HepG2 (cell line): ENCODE results near the gene ATXN7L2. TPM values are rescaled to one million over a fixed set of nuclear protein-coding genes. Genes with fewer than 3 reads are reported as not detected.
A peak's percentile ranks its signal among the peaks of the same experiment; 100 is the strongest.

ENCODE experiments used
- ATAC-seq: fragments of 200-7000 bp; cut with Tn5 transposase; 3 replicates; pipeline ENCODE4 v1.9.1; 2020; ENCODE audit warnings: mild to moderate bottlenecking, moderate library complexity
- BruUV-seq: library from RNA; stranded (reverse); fragments of 400-500 nt; replicated peaks from 2 replicates; lab custom pipeline; 2021; lab: Mats Ljungman, UMichigan
- CTCF ChIA-PET: fragments of 300-600 bp; formaldehyde crosslinking; extraction: SDS; loops from one replicate; lab custom pipeline; 2021; ENCODE audit warnings: low total read pairs, inconsistent platforms, low intra/inter-chr PET ratio; lab: Yijun Ruan, JAX
- POLR2A ChIA-PET: fragments of 350-600 bp; sonication (Branson Sonifier 250); formaldehyde crosslinking; loops from one replicate; lab custom pipeline; 2020; ENCODE audit warnings: antibody characterized with exemption, inconsistent platforms; lab: Yijun Ruan, JAX
- DNase-seq: peaks from one replicate; pipeline ENCODE4 v3.0.0-alpha.2; 2015; ENCODE audit warnings: low spot score
- FAIRE-seq: peaks from 3 replicates; lab custom pipeline; 2011; peaks lifted over from hg19 to GRCh38; lab: Jason Lieb, UNC
- H2AFZ ChIP-seq: one replicate; pipeline ENCODE4 v1.6.1; 2011; ENCODE audit warnings: low read length, inconsistent platforms
- H3K27ac ChIP-seq: fragments of 300-600 bp; 3 replicates; pipeline ENCODE4 v1.8.0; 2011; ENCODE audit warnings: mixed run types, mild to moderate bottlenecking, mixed read lengths, low read length, inconsistent platforms; ENCODE audit not compliant: insufficient read depth; ENCODE audit errors: extremely low read length
- H3K27me3 ChIP-seq, 2 experiments: fragments of 200-600 bp in 1 of 2; 2 replicates in 1 of 2; 3 replicates in 1 of 2; pipeline versions ENCODE4 v1.6.0 to v1.8.0; 2011; ENCODE audit warnings: low read length in 2 of 2, mild to moderate bottlenecking in 2 of 2, moderate library complexity in 2 of 2, inconsistent platforms in 1 of 2; ENCODE audit not compliant: insufficient read depth in 2 of 2, control insufficient read depth in 1 of 2
- H3K36me3 ChIP-seq, 2 experiments: fragments of 200-600 bp in 1 of 2; replicated peaks in 1 of 2; 2 replicates in 1 of 2; 3 replicates in 1 of 2; pipeline versions ENCODE4 v1.5.1 to v1.8.0; 2011; ENCODE audit warnings: low read length in 2 of 2, inconsistent platforms in 1 of 2; ENCODE audit not compliant: insufficient read depth in 2 of 2, control insufficient read depth in 1 of 2
- H3K4me1 ChIP-seq: 2 replicates; pipeline ENCODE4 v1.5.1; 2012; ENCODE audit warnings: low read length, inconsistent platforms; ENCODE audit not compliant: insufficient read depth
- H3K4me2 ChIP-seq: 2 replicates; pipeline ENCODE4 v1.6.0; 2011; ENCODE audit warnings: low read depth, low read length, inconsistent platforms
- H3K4me3 ChIP-seq, 3 experiments: fragments of 200-600 bp in 1 of 3; sonication (generic), shearing (Covaris generic) in 1 of 3; replicated peaks in 1 of 3; 2 replicates each; pipeline ENCODE4 v1.5.1; 2011 to 2016; ENCODE audit warnings: low read length in 3 of 3, inconsistent platforms in 2 of 3, low read depth in 2 of 3, mild to moderate bottlenecking in 2 of 3, control low read depth in 1 of 3, mixed read lengths in 1 of 3; ENCODE audit not compliant: insufficient read depth in 1 of 3
- H3K79me2 ChIP-seq: one replicate; pipeline ENCODE4 v1.6.1; 2011; ENCODE audit warnings: low read length, inconsistent platforms; ENCODE audit not compliant: insufficient read depth
- H3K9ac ChIP-seq: 2 replicates; pipeline ENCODE4 v1.6.0; 2011; ENCODE audit warnings: mild to moderate bottlenecking, low read depth, low read length, inconsistent platforms; ENCODE audit not compliant: insufficient read depth
- H3K9me3 ChIP-seq: 2 replicates; pipeline ENCODE4 v1.5.1; 2012; ENCODE audit warnings: mild to moderate bottlenecking, low read length
- H4K20me1 ChIP-seq: 2 replicates; pipeline ENCODE4 v1.6.0; 2011; ENCODE audit warnings: inconsistent platforms, mild to moderate bottlenecking, low read length, moderate library complexity; ENCODE audit not compliant: insufficient read depth
- CTCF ChIP-seq: sonication (generic); formaldehyde crosslinking; IDR thresholded peaks from 2 replicates; pipeline ENCODE4 v1.5.0; 2020; ENCODE audit warnings: mild to moderate bottlenecking, missing genetic modification reagents, moderate library complexity
- JARID2 ChIP-seq: sonication (generic); formaldehyde crosslinking; IDR thresholded peaks from 2 replicates; pipeline ENCODE4 v1.8.1; 2023; ENCODE audit warnings: missing genetic modification reagents, inconsistent platforms; ENCODE audit not compliant: insufficient replicate concordance
- MLLT10 ChIP-seq: sonication (generic); formaldehyde crosslinking; IDR thresholded peaks from 2 replicates; pipeline ENCODE4 v1.4.0; 2020; ENCODE audit warnings: missing genetic modification reagents
- RAD21 ChIP-seq: fragments of 450-650 bp; formaldehyde crosslinking; IDR thresholded peaks from 2 replicates; pipeline ENCODE4 v1.5.0; 2020; ENCODE audit warnings: mild to moderate bottlenecking
- SMC3 ChIP-seq: IDR thresholded peaks from 2 replicates; pipeline ENCODE4 v1.6.1; 2011; ENCODE audit warnings: low read length, improper control_type of control experiment
- STAG1 ChIP-seq: sonication (generic); formaldehyde crosslinking; IDR thresholded peaks from 2 replicates; pipeline ENCODE4 v1.4.0; 2020; ENCODE audit warnings: missing genetic modification reagents
- ZBTB3 ChIP-seq: sonication (generic); formaldehyde crosslinking; IDR thresholded peaks from 2 replicates; pipeline ENCODE4 v1.4.0; 2020; ENCODE audit warnings: low read depth, mild to moderate bottlenecking, moderate library complexity, missing genetic modification reagents, borderline replicate concordance
- ZNF510 ChIP-seq: sonication (generic); formaldehyde crosslinking; IDR thresholded peaks from 2 replicates; pipeline ENCODE4 v1.4.0; 2020; ENCODE audit warnings: low read depth, mild to moderate bottlenecking, missing genetic modification reagents
- ZSCAN9 ChIP-seq: IDR thresholded peaks from 2 replicates; pipeline ENCODE4 v1.6.1; 2016; ENCODE audit warnings: borderline replicate concordance
- WGBS: methylation state at CpG from one replicate; pipeline ENCODE4 v1.1.6; 2017; ENCODE audit warnings: low lambda C conversion rate; 5-methylcytosine and 5-hydroxymethylcytosine counted together
- in situ Hi-C: cut with HindIII; loops from 2 replicates; pipeline ENCODE4 v1.10.0; 2017; ENCODE audit warnings: low pct_unique_long_range_greater_than_20kb; ENCODE audit not compliant: extremely low pct_ligation_motif_present
- intact Hi-C: fragments of 100-400 bp; cut with micrococcal nuclease; formaldehyde crosslinking; loops from one replicate; pipeline ENCODE4 v1.10.0; 2022; ENCODE audit not compliant: unreplicated experiment
- polyA plus RNA-seq, 8 experiments: library from polyadenylated mRNA; depleted of rRNA in 3 of 8; stranded (reverse) in 7 of 8; unstranded in 1 of 8; fragments of >200 nt; fragmentation: Illumina TruSeq in 4 of 8; extraction: Trizol in 4 of 8; gene quantifications; 2 replicates each; pipeline versions ENCODE4 v1.2.1 to v1.2.3, GENCODE V29; 2011 to 2016; ENCODE audit warnings: low read depth in 4 of 8, missing spikeins in 1 of 8, mixed read lengths in 1 of 8; ENCODE audit not compliant: insufficient read depth in 1 of 8
- total RNA-seq, 5 experiments: library from RNA; depleted of rRNA; stranded (reverse); fragments of >200 nt; fragmentation: Illumina TruSeq; extraction: Trizol; gene quantifications; 2 replicates each; pipeline ENCODE4 v1.2.3, GENCODE V29; 2016; ENCODE audit warnings: low read depth in 1 of 5

Gene ATXN7L2
- total and polyA plus RNA-seq, 2 of the 13 experiments (the other 11 are each of a cell fraction or from before 2014, with no cell fraction given): 2.7 to 2.8 TPM

GRCh38 chr1:109497449-109498160 is 13.9 kb downstream of the ATXN7L2 start:
- H3K27me3 ChIP-seq: no peaks in the 10 kb centered on the region
- DNase-seq (no peak), ATAC-seq (no peak), FAIRE-seq (no peak)
- ChIA-PET POLR2A (no interaction called here), CTCF (interaction anchor here (5.1 kb wide), 1 partner anchor 35 kb away, joined by 81 read pairs; no protein-coding TSS in a partner anchor)
- in situ Hi-C loops (no loop called here), intact Hi-C loops (loop anchor here (1.0 kb wide), 1 partner anchor 35 kb away; no protein-coding TSS in a partner anchor)
- no peaks in the 10 kb centered on the region for H3K79me2 ChIP-seq
- no TSS peak for BruUV-seq
- no peaks in the 10 kb centered on the region for H3K9me3 ChIP-seq
- H4K20me1 ChIP-seq: no peaks in the 10 kb centered on the region
- TF ChIP-seq ZNF510 (CRISPR knock-in tag) (no peak), ZSCAN9 (CRISPR knock-in tag) (no peak)
- H3K4me2 ChIP-seq: no peak overlapping the region
- no peak overlapping the region for H2AFZ ChIP-seq
- H3K9ac ChIP-seq: no peak overlapping the region
- peaks cover 2 to 6% of the 10 kb centered on the region in 2 experiments; a peak in 2 of 5 replicates for H3K36me3 ChIP-seq
- 86% methylated on average over 7 of the region's 9 CpGs for WGBS
- no peak overlapping the region for H3K27ac ChIP-seq
- H3K4me1 ChIP-seq: peaks cover 18% of the 10 kb centered on the region
- no peak overlapping the region for H3K4me3 ChIP-seq

GRCh38 chr1:109498161-109498801 is 14.6 kb downstream of the ATXN7L2 start:
- ChIA-PET CTCF (interaction anchor here (0.7 to 5.1 kb wide), 2 partner anchors 31 to 34 kb away, joined by 3 to 81 read pairs; no protein-coding TSS in a partner anchor), POLR2A (no interaction called here)
- DNase-seq (no peak), FAIRE-seq (no peak), ATAC-seq (peak; percentile 26)
- 82% methylated on average over 12 of the region's 12 CpGs for WGBS
- H3K27me3 ChIP-seq: no peaks in the 10 kb centered on the region
- no peaks in the 10 kb centered on the region for H4K20me1 ChIP-seq
- no peaks in the 10 kb centered on the region for H3K79me2 ChIP-seq
- peaks cover 2 to 6% of the 10 kb centered on the region in 2 experiments; a peak in 2 of 5 replicates for H3K36me3 ChIP-seq
- H2AFZ ChIP-seq: no peak overlapping the region
- no TSS peak for BruUV-seq
- H3K9me3 ChIP-seq: no peaks in the 10 kb centered on the region
- H3K4me3 ChIP-seq: no peak overlapping the region
- intact Hi-C loops: loop anchor here (1.0 kb wide), 1 partner anchor 34 kb away; no protein-coding TSS in a partner anchor
- H3K4me1 ChIP-seq: peaks cover 14% of the 10 kb centered on the region
- in situ Hi-C loops: no loop called here
- no peak overlapping the region for H3K4me2 ChIP-seq
- peak; percentile 68; the same call in 1 of the 2 replicates for TF ChIP-seq SMC3
- peak; percentile 43 for TF ChIP-seq STAG1 (CRISPR knock-in tag)
- no peak for TF ChIP-seq MLLT10
- TF ChIP-seq RAD21 (CRISPR knock-in tag): peak; percentile 77
- TF ChIP-seq CTCF (CRISPR knock-in tag): peak; percentile 75
- no peak for TF ChIP-seq JARID2 (CRISPR knock-in tag)
- TF ChIP-seq ZBTB3 (CRISPR knock-in tag): no peak
- TF ChIP-seq, all 625 proteins: peak for 4
- H3K9ac ChIP-seq: no peak overlapping the region
- no peak overlapping the region for H3K27ac ChIP-seq
